HG02763 (cell line): Measurements from ENCODE around the gene GBE1.

ENCODE experiments used
- ATAC-seq: cut with Tn5 transposase; IDR thresholded peaks from one replicate; pipeline ENCODE4 v1.9.1; 2021; ENCODE audit warnings: mild to moderate bottlenecking, moderate library complexity; ENCODE audit not compliant: unreplicated experiment

GBE1 gene

DNA sequence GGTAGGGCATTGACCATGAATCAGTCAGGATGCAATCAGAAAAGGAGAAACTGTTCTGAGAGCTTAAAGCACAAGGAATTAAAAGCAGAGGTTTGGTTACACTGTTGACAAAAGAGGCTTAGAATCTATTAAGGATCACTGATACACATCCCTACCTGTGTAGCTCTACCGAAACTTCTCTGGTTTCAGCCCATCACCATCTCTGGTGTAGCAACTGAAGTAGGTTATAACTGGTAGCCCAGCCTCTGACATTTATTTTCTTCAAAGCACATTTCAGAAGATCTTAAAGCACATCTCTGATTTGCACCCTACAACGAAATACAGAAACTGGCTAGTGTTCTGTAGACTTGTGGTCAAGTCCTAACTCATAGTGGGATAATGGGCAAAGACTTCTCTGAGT is 283.7 kb downstream of the GBE1 start:
- no peak for ATAC-seq

DNA sequence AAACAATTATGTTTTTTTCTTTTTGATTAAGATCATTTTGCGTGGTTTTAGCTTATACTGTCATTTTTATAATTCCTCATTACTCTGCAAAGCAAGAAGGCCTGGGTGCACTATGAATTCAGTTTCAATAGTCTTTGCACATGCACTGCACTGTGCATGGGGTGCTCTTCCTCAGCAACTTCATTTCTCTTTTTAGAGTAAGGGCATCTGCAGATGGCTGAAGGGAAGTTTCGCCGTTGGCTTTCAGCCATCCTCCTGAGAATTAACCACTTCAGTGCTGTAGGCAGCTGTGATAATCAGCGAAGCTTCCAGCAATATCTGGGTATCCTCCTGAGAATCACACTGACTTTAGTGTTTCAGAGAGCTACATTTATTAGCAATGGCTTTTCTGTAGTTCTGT is 284.8 kb downstream of the GBE1 start:
- ATAC-seq, result no peak

DNA sequence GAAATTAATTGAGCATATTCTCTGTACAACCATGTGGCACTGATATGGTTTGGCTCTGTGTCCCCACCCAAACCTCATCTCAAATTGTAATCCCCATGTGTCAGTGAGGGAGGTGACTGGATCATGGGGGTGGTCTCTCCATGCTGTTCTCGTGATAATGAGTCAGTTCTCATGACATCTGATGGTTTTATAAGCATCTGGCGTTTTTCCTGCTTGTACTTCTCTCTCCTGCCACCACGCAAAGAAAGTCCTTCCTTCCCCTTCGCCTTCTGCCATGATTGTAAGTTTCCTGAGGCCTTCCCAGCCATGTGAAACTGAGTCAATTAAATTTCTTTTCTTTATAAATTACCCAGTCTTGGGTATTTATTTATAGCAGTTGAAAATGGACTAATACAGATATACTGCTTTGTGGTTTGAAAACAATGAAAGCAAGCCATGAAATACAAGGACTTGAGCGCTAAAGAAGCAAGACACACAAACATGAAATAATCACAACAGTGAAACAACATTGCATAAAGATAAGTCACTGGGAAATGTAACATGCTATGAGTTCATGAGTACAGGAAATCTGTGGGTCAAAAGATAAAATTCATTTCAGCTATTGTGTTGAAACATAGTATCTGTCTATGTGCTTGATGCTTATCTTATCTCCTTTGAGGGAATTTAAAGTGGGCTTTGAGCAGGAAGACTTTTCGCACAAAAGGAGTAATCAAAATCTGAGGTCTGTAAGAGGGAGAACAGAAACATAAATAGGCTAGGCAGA is 288.7 kb downstream of the GBE1 start:
- ATAC-seq, result no peak

DNA sequence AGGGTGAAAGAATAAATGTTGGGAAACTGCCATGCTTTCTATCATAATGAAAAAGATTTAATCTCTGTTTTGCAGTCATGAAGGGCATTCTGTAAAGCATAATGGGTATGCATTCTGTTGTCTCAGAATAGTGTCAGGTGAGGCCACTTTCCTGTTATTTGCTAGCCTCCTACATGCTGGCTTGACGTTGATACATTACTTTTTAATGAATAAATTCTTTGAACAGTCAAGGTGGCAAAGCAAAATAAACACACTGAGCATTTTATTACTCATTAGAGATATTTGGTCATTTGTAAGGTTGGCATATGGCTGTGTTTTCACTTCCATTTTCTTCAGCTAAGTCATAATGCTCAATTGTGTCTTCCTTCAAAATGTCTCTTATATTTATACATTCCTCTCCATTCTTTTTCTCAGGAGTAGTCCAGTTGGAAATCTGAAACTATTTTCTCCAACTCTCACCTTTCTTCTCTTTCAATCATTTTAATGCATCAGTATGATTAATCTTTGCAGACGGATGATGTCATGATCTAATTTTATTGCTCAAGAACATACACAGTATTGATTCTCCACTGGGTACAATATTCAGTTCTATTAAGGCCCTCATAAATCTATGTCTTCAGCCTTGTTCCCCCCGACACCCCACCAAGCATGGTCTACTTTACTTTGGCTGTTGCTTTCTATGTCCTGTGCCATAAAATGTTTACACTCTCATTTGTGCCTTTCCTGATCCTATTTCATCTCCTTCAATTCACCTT is 290.7 kb downstream of the GBE1 start:
- no peak for ATAC-seq

DNA sequence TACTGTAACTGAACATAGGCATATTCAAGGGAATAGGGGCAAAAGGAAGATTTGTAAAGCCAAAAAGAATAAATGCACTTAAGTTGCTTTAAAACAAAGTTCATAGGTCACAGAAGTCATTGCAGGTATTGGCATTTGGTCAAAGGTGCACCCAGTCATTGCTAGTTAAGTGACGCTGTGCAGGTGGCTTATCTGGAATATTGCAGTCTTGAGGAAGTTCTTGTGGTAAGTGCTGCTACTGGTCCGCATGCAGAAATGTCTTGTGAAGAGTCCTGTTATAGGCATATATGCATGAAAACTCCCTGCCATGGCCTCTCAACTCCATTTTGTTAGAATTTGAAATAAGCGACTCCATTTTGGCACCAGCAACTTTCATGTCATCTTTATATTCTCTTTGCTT is 293.1 kb downstream of the GBE1 start:
- no peak for ATAC-seq

DNA sequence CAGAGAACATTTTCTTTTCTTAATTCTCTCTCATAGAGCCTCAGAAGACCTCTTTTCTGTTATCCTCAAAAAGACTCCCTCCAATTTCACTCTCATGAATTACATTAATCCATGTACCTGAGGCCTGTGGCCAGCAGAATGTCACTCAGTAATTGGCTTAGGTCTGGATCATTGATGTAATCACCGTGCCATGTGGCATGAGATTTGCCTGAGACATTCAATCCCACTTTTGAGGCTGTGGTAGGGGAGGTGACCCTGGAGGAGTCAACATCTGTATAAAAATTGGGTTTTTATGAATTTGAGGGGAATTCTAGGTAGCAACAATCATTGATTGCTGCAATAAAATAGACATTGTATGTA is 295.3 kb downstream of the GBE1 start:
- no peak for ATAC-seq

DNA sequence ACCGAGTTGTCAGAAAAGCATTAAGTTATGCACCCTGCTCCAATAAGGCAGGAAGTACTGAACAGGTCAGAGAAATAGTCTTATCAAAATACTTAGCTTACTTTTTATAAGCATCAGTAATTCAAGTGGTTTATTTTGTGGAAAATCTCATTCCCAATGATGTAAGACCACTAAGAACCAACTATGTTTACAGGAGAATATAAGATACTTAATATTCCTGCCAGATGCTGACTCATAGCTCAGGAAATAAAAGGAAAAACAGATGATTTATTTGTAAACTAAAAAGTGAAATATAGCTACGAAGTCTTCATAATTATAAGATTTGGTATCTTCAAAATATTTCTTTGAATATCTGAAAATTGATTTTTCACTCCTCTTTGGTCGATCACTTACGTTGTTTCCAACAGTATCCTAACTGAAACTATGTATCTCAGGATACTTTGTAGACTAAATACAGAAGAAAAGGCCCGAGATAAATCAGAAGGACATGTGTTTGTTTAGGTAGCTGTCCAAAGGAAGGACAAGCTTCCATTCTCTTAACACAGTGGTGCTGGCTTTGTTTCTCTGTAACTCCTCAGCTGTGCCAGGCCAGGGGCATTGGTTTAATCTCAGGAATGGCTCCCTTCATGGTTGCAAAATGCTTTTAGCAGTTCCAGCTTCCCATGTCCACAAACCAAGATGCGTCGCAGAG is 295.8 kb downstream of the GBE1 start:
- no peak for ATAC-seq

DNA sequence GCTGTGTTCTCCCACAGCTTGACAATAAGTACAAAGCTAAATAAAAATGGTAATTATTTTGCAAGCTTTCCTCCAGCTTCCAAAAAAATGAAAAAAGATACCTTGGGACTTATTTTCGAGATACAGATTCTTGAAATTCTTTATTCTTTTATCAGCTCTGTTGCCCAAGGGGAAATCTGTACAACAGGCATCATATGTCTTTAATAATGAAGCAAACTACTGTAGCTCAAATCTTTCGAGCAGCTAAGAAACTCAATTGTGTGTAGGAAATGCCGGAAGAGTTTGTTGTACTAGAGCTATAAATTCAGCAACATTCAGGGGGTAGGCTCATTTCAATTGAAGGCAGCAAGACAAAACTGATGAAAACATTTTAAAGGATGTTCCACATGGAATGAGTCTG is 297.7 kb downstream of the GBE1 start:
- ATAC-seq, result no peak

DNA sequence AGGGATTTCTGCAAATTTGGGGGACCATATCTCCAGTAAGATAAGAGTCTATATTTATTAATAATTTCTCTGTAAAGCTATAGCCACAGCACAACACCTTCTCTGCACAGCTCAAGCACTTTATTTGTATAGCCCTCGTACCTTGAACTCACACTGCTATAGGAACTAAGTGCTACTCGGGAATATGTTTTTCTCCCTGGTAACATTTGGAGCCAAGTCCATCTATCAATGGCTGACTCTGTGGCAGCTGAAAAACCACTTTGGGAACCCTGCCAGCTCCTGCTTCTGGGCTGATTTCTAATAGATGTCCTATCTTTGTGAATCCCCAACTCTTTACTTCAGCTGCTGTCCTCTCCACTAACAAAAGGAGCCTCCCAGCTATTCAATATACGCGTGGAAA is 298.5 kb downstream of the GBE1 start:
- ATAC-seq, result no peak

DNA sequence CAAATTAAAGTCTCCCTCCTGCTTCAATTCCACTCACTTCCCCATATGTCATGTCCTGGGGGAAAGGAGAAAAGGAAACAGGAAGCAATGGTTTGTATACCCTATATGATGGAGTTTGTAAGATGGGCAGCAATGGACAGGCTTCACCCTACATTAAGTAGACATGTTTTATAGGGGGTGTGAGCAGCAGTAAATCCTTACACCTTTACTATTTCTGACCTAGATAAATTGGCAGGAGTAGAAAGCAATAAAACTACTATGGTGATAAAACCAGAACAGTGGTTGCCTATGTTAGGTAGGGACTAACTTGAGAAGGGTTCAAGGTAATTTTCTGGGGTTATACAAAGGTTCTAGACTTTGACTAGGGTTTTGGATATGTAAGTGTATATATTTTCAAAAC is 301.7 kb downstream of the GBE1 start:
- no peak for ATAC-seq

DNA sequence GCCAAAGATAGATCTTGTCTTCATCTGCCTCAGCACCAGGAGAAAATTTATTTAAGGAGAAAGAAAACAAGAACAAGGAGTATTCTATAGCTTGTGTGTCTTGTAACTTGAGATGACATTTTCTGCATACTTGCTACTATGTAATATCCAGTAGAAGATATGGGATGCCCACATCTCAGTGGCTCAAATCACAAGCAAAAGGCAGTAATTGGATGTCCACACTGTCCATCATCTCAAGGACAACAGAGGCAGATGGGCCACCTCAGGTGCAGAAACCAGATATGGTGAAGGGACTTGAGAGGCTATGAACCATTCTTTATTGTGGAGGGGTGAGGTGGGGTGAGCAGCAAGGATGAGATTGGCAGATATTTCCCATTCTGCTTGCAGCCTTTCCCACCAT is 309.0 kb downstream of the GBE1 start:
- no peak for ATAC-seq

DNA sequence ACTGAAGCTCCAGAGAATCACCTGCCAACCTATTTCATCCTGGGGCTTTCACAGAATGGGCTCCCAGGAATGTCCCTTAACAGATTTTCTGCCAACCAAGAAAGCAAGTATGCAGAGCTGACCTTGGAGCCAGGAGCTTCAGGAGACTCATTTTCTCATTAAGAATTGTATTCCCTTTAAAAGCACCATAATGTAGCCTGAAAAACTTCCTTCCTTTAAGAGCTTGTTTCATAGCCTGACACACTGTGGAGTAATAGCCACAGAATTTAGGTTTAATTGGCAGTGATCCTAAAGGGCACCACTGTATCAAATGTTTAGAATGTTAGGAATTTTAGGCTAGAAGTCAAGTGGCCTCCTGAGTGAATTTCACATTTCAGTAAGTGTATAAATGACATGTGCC is 309.8 kb downstream of the GBE1 start:
- no peak for ATAC-seq

DNA sequence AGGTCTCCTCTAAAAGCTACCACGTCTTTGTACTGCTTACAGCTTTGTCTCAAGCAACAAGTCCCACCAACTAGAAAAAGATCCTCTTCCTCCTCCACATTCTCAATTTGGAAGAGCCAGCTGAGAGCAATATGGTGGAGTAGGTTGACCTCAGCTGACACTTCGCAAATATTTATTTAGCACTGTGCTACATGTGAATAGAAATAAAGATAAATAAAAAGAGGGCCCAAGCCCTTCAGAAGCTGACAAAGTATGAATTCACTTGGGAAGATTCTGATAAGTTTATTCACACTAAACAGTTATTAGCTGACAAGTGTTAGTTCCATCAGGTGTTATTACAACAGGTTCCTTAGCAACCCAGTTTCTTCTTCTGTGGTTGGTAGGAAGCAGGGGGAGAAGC is 310.3 kb downstream of the GBE1 start:
- ATAC-seq, result no peak

DNA sequence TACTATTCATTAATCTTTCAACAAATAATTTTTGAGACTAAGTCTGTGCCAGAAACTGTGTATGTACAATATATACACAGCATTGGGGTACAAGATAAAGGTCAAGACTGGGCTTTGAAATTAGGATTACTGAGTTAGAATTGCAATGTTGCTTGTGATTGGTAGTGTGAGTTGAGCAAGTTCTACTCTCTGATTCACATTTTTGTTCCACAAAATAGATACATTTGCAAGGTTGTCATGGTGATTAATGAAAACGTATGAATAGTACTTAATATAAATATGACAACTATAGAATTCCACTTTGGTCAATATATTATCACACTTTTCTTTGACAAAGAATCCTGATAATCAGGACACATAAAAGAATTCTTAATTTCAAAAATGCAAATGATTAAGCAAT is 314.6 kb downstream of the GBE1 start:
- no peak for ATAC-seq

DNA sequence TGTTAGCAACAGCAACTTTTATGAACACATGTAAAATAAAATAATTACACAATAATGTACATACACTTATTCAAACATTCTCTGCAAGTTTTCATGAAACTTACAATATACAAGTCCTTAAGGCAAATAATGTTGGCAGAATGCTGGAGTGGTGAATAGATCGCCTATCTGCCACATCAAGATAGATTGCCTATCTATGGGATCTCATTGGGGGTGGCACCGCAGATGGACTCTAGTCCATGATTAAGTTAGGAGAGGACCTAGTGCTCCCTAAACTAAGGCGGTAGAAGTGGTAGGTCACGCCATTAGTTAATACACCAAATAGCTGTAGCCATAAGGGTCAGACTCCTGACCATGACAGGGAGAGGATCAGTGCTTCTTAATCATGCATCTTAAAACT is 315.7 kb downstream of the GBE1 start:
- ATAC-seq, result no peak

DNA sequence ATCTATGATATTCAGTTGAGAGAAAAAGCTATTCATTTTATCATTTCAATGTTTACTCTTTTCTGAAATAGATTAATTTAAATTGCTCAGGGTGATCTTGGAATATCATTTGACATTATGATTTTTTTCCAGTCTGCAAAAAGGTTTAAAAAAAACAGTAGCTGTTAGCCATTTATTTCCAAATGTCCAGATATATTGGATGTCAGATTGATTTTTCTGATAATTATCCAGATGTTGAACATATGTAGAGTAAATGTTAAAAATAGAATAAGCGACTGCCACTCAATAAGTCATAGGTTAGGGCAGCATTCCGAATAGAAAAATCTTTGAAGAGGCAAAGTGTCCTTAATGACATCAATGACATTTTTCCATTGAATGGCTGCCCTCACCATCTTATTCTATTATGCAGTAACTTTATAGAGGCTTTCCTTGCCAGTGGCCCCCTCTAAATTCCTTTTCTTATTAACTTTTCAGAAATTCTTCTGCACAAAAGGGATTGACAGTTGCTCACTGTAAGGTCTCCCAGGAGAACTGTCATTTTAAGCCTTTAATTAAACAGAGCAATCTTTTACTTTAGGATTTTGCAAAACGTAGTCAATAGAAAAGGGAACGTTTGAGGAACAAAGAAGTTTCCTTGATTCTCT is 316.5 kb downstream of the GBE1 start:
- no peak for ATAC-seq

DNA sequence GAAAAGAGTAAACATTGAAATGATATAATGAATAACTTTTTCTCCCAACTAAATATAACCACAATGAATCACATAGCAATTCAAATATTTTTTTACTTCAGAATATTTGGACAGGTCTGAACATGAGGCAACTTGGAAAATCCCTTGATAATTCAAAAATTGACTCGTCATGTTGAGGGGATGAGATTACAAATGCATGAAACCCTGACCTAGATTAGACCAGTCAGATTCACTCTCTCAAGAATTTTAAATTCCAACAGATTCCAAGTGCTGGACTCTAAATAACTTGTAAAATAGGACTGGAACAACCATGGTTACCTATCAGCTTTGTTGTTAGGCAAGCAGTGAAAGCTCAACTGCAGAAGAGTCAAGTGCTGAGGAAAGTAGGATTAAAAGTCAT is 317.5 kb downstream of the GBE1 start:
- no peak for ATAC-seq

DNA sequence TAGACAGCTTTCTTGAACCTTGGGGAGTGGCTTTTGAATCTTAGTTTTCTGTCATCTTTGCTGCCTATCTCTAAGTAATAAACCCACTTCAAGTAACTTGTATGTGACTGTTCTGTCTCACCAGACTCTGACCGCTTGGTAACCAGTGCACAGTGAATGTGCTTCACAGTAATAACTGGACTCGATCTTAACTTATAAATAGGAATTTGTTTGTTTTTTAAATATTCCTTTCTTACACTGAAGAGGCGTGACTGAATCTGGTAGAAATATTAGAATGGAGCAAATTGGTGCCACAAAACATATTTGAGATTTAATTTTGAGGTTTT is 318.0 kb downstream of the GBE1 start:
- ATAC-seq, result no peak

DNA sequence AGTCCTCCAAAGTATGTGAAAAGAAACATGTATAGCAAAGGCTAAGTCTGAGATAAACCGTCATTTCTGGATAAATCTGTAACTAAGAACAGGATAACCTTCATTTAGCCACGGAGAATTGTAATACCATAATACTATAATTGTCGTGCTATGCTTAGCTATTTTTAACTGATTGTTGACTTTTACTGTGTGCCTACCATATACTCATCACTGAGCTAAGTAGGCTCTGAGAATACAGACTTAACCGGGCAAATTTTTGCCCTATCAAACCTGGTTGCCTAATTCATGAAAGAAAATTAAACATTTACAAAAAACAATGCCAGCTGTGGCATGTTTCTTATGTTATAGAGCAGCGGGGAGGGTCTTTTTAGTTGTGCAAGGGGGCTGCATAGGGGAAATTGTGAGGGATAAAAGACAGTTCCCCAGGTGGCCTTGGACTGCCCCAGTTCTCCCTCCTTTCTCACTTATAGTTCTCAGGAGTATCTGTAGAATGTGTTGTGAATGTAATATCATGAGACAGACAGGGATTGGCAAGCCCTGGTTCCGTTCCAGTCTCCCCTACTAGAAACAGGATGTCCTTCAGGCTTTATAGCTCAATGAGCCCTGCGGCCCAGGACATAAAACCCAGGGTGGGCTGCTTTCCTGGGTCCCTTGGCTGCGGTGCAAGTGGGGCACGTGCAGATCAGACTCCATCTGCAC is 318.5 kb downstream of the GBE1 start:
- no peak for ATAC-seq

DNA sequence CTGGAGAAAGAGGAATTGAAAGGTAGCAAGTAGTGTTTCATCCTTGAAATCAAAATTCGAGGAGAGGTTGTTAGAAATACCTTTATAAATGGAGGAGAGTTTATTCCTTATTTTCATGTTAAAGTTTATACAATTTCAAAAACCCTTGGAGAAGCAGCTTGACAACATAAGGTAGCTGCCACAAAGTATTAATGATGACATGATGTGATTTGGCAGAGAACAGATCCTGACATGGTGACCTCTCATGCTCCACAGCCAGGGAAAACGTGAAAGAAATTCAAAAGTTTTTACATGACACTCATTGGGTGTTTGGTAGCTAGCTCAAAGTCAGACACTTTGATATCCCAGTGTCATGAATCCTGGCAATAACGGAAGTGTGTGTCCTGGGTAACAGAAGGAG is 320.8 kb downstream of the GBE1 start:
- no peak for ATAC-seq
